ENCODE measurements around the gene RRAS2.
"Not testable (repeated sequence)": the region's sequence is repeated elsewhere in the genome, so short reads cannot be mapped to it uniquely, and the experiment has no call there.

RRAS2 gene

GRCh38 chr11:14288189-14288935 is 70.6 kb downstream of the RRAS2 start:
- no peak for DNase-seq (ENCODE audit: insufficient read length, low spot score)
- FAIRE-seq, result peak; percentile 30
- no peak for TF ChIP-seq POLR2A (IDR thresholded peaks at IDR 0.05; ENCODE audit: low read depth, low read length)

- DNase-seq (ENCODE audit: insufficient read length, low spot score), result not testable (repeated sequence)
- FAIRE-seq, result peak; percentile 75
These were observed 80.1 kb downstream of the RRAS2 start for GRCh38 chr11:14278869-14279268.

- no peak for TF ChIP-seq POLR2A (IDR thresholded peaks at IDR 0.05; ENCODE audit: low read depth, low read length)
- FAIRE-seq (no peak), DNase-seq (ENCODE audit: insufficient read length, low spot score) (no peak)
These were observed 83.9 kb downstream of the RRAS2 start for GRCh38 chr11:14275076-14275475.

- no peak for DNase-seq (ENCODE audit: insufficient read length, low spot score)
- no peak for FAIRE-seq
- no peak for TF ChIP-seq POLR2A (IDR thresholded peaks at IDR 0.05; ENCODE audit: low read depth, low read length)
These were observed 85.1 kb downstream of the RRAS2 start for GRCh38 chr11:14273895-14274294.

- no peak for TF ChIP-seq POLR2A (IDR thresholded peaks at IDR 0.05; ENCODE audit: low read depth, low read length)
- FAIRE-seq (no peak), DNase-seq (ENCODE audit: insufficient read length, low spot score) (no peak)
These were observed 88.1 kb downstream of the RRAS2 start for GRCh38 chr11:14270690-14271542.

GRCh38 chr11:14269692-14270573 is 89.0 kb downstream of the RRAS2 start:
- FAIRE-seq, result no peak
- DNase-seq (ENCODE audit: insufficient read length, low spot score), result no peak
- TF ChIP-seq POLR2A (IDR thresholded peaks at IDR 0.05; ENCODE audit: low read depth, low read length), result no peak

- FAIRE-seq, result no peak
- TF ChIP-seq POLR2A (IDR thresholded peaks at IDR 0.05; ENCODE audit: low read depth, low read length), result no peak
- no peak for DNase-seq (ENCODE audit: insufficient read length, low spot score)
These were observed 90.9 kb downstream of the RRAS2 start for GRCh38 chr11:14267861-14268635.

- no peak for TF ChIP-seq POLR2A (IDR thresholded peaks at IDR 0.05; ENCODE audit: low read depth, low read length)
- no peak for FAIRE-seq
- DNase-seq (ENCODE audit: insufficient read length, low spot score), result no peak
These were observed 92.4 kb downstream of the RRAS2 start for GRCh38 chr11:14266622-14267021.

- no peak for FAIRE-seq
- DNase-seq (ENCODE audit: insufficient read length, low spot score), result no peak
- no peak for TF ChIP-seq POLR2A (IDR thresholded peaks at IDR 0.05; ENCODE audit: low read depth, low read length)
These were observed 94.0 kb downstream of the RRAS2 start for GRCh38 chr11:14264966-14265365.

GRCh38 chr11:14262271-14262846 is 96.6 kb downstream of the RRAS2 start:
- FAIRE-seq, result no peak
- no peak for TF ChIP-seq POLR2A (IDR thresholded peaks at IDR 0.05; ENCODE audit: low read depth, low read length)
- DNase-seq (ENCODE audit: insufficient read length, low spot score), result no peak

GRCh38 chr11:14261066-14261465 is 97.9 kb downstream of the RRAS2 start:
- no peak for TF ChIP-seq POLR2A (IDR thresholded peaks at IDR 0.05; ENCODE audit: low read depth, low read length)
- DNase-seq (ENCODE audit: insufficient read length, low spot score) (no peak), FAIRE-seq (no peak)

- no peak for DNase-seq (ENCODE audit: insufficient read length, low spot score)
- FAIRE-seq, result no peak
- no peak for TF ChIP-seq POLR2A (IDR thresholded peaks at IDR 0.05; ENCODE audit: low read depth, low read length)
These were observed 99.1 kb downstream of the RRAS2 start for GRCh38 chr11:14259878-14260277.

Data from H54 (cell line).